Measurements from ENCODE around the gene IRS2. TPM values are rescaled to one million over a fixed set of nuclear protein-coding genes. Genes with fewer than 3 reads are reported as not detected.

The IRS2 gene
- total and polyA plus RNA-seq, 2 of the 8 experiments (the other 6 are each of a cell fraction or from before 2014, with no cell fraction given) = 2.6 to 17.0 TPM

DNA sequence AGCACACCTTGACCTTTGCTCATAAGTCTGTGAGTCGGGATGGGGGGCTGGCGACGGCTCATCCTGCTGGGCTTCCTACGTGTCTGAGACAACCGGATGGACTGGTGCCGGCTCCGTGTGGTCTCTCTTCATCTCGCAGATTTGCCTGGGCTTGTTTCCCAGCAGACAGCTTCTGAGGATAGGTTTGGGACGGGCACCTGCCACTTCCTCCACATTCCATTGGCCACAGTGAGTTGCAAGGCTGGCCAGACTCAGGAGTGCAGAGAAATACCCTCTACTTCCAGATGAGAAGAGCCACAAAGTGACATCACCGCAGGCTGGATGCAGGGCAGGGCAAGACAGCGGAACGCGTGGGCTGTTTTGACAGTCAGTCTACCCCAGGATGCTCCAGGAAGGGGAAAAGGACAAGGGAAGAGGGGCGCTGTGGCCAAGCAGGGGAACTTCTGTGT is 48.1 kb downstream of the IRS2 start:
- no peak overlapping the region for H3K4me2 ChIP-seq (ENCODE audit: insufficient read depth in 1 of 2, low read depth in 2 of 2, low read length in 2 of 2)
- FAIRE-seq = no peak
- no peak overlapping the region for H4K91ac ChIP-seq (replicated peaks; ENCODE audit: insufficient read length, low read length)
- H2AK5ac ChIP-seq (ENCODE audit: low read depth, low read length) = no peak overlapping the region
- H2BK20ac ChIP-seq (ENCODE audit: low read length) = no peak overlapping the region
- ChIA-PET CTCF (ENCODE audit: partially characterized antibody) (no interaction called here), POLR2A (ENCODE audit: partially characterized antibody) (no interaction called here)
- no peak overlapping the region for H3K27ac ChIP-seq (ENCODE audit: low read depth, low read length)
- no peak overlapping the region; the same call in none of the 2 replicates for H4K8ac ChIP-seq (ENCODE audit: extremely low read depth, insufficient read depth, low read length)
- H3K56ac ChIP-seq (replicated peaks; ENCODE audit: insufficient read length, low read depth, low read length) = no peak overlapping the region
- no peak overlapping the region for H4K5ac ChIP-seq (ENCODE audit: insufficient read length, low read depth, low read length)
- H3K79me1 ChIP-seq (ENCODE audit: low read depth, low read length) = no peaks in the 10 kb centered on the region
- H3K23me2 ChIP-seq (ENCODE audit: low read depth, low read length) = no peaks in the 10 kb centered on the region
- H4K20me1 ChIP-seq (replicated peaks in 1 of 2; ENCODE audit: control insufficient read depth in 1 of 2, insufficient read depth in 2 of 2, low read length in 2 of 2) = no peaks in the 10 kb centered on the region
- no peak overlapping the region for H3K9ac ChIP-seq (replicated peaks in 1 of 4; ENCODE audit: extremely low read depth in 1 of 4, low read depth in 3 of 4, low read length in 3 of 4)
- H3K4ac ChIP-seq (replicated peaks; ENCODE audit: insufficient read length, low read depth, low read length) = no peak overlapping the region
- H3K9me3 ChIP-seq (ENCODE audit: insufficient read depth in 2 of 2, low read depth in 1 of 2, low read length in 1 of 2) = no peaks in the 10 kb centered on the region
- no peak overlapping the region for H3K14ac ChIP-seq (ENCODE audit: insufficient read length)
- TF ChIP-seq BRCA1 (IDR thresholded peaks at IDR 0.05; ENCODE audit: low read depth, low read length) = no peak
- no peak for TF ChIP-seq CREB1 (IDR thresholded peaks at IDR 0.05)
- no peak for TF ChIP-seq NANOG (IDR thresholded peaks at IDR 0.05; ENCODE audit: insufficient read depth, low read depth, low read length, poor library complexity, severe bottlenecking)
- TF ChIP-seq BACH1 (IDR thresholded peaks at IDR 0.05; ENCODE audit: low read length) = no peak
- TF ChIP-seq RNF2 (IDR thresholded peaks at IDR 0.05; ENCODE audit: borderline replicate concordance, low read depth, low read length, missing control alignments, poor library complexity, severe bottlenecking) = no peak
- TF ChIP-seq SIN3A (conservative IDR thresholded peaks at IDR 0.05 in 1 of 2, IDR thresholded peaks at IDR 0.05 in 1 of 2; ENCODE audit: low read depth in 1 of 2, low read length in 2 of 2) = no peak
- no peak for TF ChIP-seq GTF2F1 (IDR thresholded peaks at IDR 0.05; ENCODE audit: borderline replicate concordance, low read depth, low read length)
- no peak for TF ChIP-seq FOSL1 (IDR thresholded peaks at IDR 0.05; ENCODE audit: insufficient read depth, low read depth, low read length)
- TF ChIP-seq JUND (IDR thresholded peaks at IDR 0.05; ENCODE audit: low read length) = no peak
- no peak overlapping the region for H2BK5ac ChIP-seq (ENCODE audit: low read depth, low read length)
- H2BK120ac ChIP-seq (replicated peaks; ENCODE audit: low read depth, low read length) = no peak overlapping the region
- no peaks in the 10 kb centered on the region for H3K27me3 ChIP-seq (replicated peaks in 1 of 4; ENCODE audit: control insufficient read depth in 3 of 4, extremely low read depth in 1 of 4, insufficient read depth in 3 of 4, low read length in 3 of 4)
- no peak for DNase-seq (ENCODE audit: low read depth in 1 of 2, low spot score in 2 of 2)
- no peak overlapping the region for H2BK12ac ChIP-seq (ENCODE audit: low read depth, low read length)
- 0 out of 2 replicates have a peak overlapping the region, but pooled peaks have one; percentile 7 for H2AFZ ChIP-seq (ENCODE audit: low read length)
- no peaks in the 10 kb centered on the region for H3K36me3 ChIP-seq (ENCODE audit: control insufficient read depth in 2 of 4, insufficient read depth in 4 of 4, low read length in 3 of 4)
- no peaks in the 10 kb centered on the region for H3K4me1 ChIP-seq (replicated peaks in 1 of 4; ENCODE audit: control insufficient read depth in 3 of 4, insufficient read depth in 4 of 4, low read length in 3 of 4)
- no peak overlapping the region for H3K4me3 ChIP-seq (ENCODE audit: extremely low read depth in 1 of 4, insufficient read depth in 2 of 4, low read depth in 3 of 4, low read length in 4 of 4)
- H2BK15ac ChIP-seq (ENCODE audit: low read length) = no peak overlapping the region
- H3K23ac ChIP-seq (ENCODE audit: insufficient read length) = no peak overlapping the region
- WGBS, 2 experiments (ENCODE audit: extremely low coverage in 1 of 2, insufficient coverage in 1 of 2, insufficient read length in 1 of 2, insufficient replicate concordance in 2 of 2, low coverage in 1 of 2, low lambda C conversion rate in 2 of 2, missing lambda C conversion rate in 1 of 2) = 86% methylated on average over 12 of the region's 14 CpGs; no CpG with 5 or more reads in 1 of the 2 experiments
- no peak overlapping the region for H3K18ac ChIP-seq (ENCODE audit: extremely low read depth, low read length)
- H3K79me2 ChIP-seq (ENCODE audit: control insufficient read depth in 1 of 2, insufficient read depth in 2 of 2, low read length in 2 of 2) = no peaks in the 10 kb centered on the region

Data from H1 (cell line).